ENCODE measurements around the gene NFKBIE.
"Not testable (repeated sequence)": the region's sequence is repeated elsewhere in the genome, so short reads cannot be mapped to it uniquely, and the experiment has no call there.

Gene NFKBIE

GRCh38 chr6:44265007-44265721, at the start of gene NFKBIE:
Gene NFKBIE (minus strand): TSS chr6:44265551. CDS start chr6:44265346, 205 bp downstream.
- DNase-seq (ENCODE audit: low read depth), result no peak

- DNase-seq (ENCODE audit: low read depth), result not testable (repeated sequence)
These were observed 49.3 kb upstream of the NFKBIE start for GRCh38 chr6:44314657-44315056.

GRCh38 chr6:44312901-44313788, 47.8 kb upstream of the NFKBIE start, which contains the start of gene AARS2:
Gene AARS2 (minus strand): TSS chr6:44313347. CDS start chr6:44313323, 24 bp downstream.
- DNase-seq (ENCODE audit: low read depth), result peak; percentile 82

- DNase-seq (ENCODE audit: low read depth), result no peak
These were observed 46.4 kb upstream of the NFKBIE start for GRCh38 chr6:44311767-44312166.

GRCh38 chr6:44311304-44311703, 46.0 kb upstream of the NFKBIE start:
- DNase-seq (ENCODE audit: low read depth), result no peak

GRCh38 chr6:44310241-44310640, 44.9 kb upstream of the NFKBIE start:
- DNase-seq (ENCODE audit: low read depth), result no peak

GRCh38 chr6:44309631-44310030, 44.3 kb upstream of the NFKBIE start:
- no peak for DNase-seq (ENCODE audit: low read depth)

GRCh38 chr6:44309092-44309491, 43.7 kb upstream of the NFKBIE start:
- DNase-seq (ENCODE audit: low read depth), result no peak

GRCh38 chr6:44307217-44307616, 41.9 kb upstream of the NFKBIE start:
- no peak for DNase-seq (ENCODE audit: low read depth)

- no peak for DNase-seq (ENCODE audit: low read depth)
These were observed 41.4 kb upstream of the NFKBIE start for GRCh38 chr6:44306710-44307109.

GRCh38 chr6:44305200-44305725, 39.9 kb upstream of the NFKBIE start:
- no peak for DNase-seq (ENCODE audit: low read depth)

- peak; percentile 37 for DNase-seq (ENCODE audit: low read depth)
These were observed 39.2 kb upstream of the NFKBIE start for GRCh38 chr6:44304282-44305199.

- DNase-seq (ENCODE audit: low read depth), result no peak
These were observed 38.5 kb upstream of the NFKBIE start for GRCh38 chr6:44303842-44304241.

GRCh38 chr6:44302856-44303255, 37.5 kb upstream of the NFKBIE start:
- DNase-seq (ENCODE audit: low read depth), result no peak

GRCh38 chr6:44301782-44302564, 36.6 kb upstream of the NFKBIE start:
- DNase-seq (ENCODE audit: low read depth), result no peak

- no peak for DNase-seq (ENCODE audit: low read depth)
These were observed 35.8 kb upstream of the NFKBIE start for GRCh38 chr6:44301106-44301505.

GRCh38 chr6:44300292-44300823, 35.0 kb upstream of the NFKBIE start:
- no peak for DNase-seq (ENCODE audit: low read depth)

GRCh38 chr6:44298864-44299263, 33.5 kb upstream of the NFKBIE start:
- DNase-seq (ENCODE audit: low read depth), result no peak

- no peak for DNase-seq (ENCODE audit: low read depth)
These were observed 32.9 kb upstream of the NFKBIE start for GRCh38 chr6:44298055-44298803.

All from CMK (cell line).